Medulla oblongata (tissue), 1 donor: ENCODE measurements around the gene OTOP2.
"Not testable (repeated sequence)": the region's sequence is repeated elsewhere in the genome, so short reads cannot be mapped to it uniquely, and the experiment has no call there.

Experiments used
- DNase-seq: peaks from one replicate; pipeline ENCODE4 v3.0.0-alpha.2; 2015; ENCODE audit errors: extremely low spot score

The OTOP2 gene

GRCh38 chr17:74971069-74971841, 47.2 kb downstream of the OTOP2 start:
- no peak for DNase-seq

GRCh38 chr17:74971842-74972106, 47.7 kb downstream of the OTOP2 start:
- no peak for DNase-seq

GRCh38 chr17:74972107-74972972, 48.3 kb downstream of the OTOP2 start, which contains the start of gene HID1:
HID1 (minus strand) TSS chr17:74972759; CDS start chr17:74972656, 103 bp downstream.
- peak; percentile 51 for DNase-seq

GRCh38 chr17:74972973-74973328, 48.9 kb downstream of the OTOP2 start:
- DNase-seq = no peak

- DNase-seq = no peak
These were observed 51.9 kb downstream of the OTOP2 start for GRCh38 chr17:74975943-74976342.

- DNase-seq = no peak
These were observed 53.7 kb downstream of the OTOP2 start for GRCh38 chr17:74977802-74978201.

GRCh38 chr17:74978240-74978639, 54.2 kb downstream of the OTOP2 start:
- DNase-seq = no peak

- no peak for DNase-seq
These were observed 55.5 kb downstream of the OTOP2 start for GRCh38 chr17:74979408-74980146.

GRCh38 chr17:74981318-74981978, 57.4 kb downstream of the OTOP2 start:
- no peak for DNase-seq

GRCh38 chr17:74981979-74982662, 58.0 kb downstream of the OTOP2 start:
- peak; percentile 88 for DNase-seq

- DNase-seq = not testable (repeated sequence)
These were observed 58.7 kb downstream of the OTOP2 start for GRCh38 chr17:74982663-74983313.
